ENCODE measurements around the gene ARHGEF7.

GRCh38 chr13:111093634-111094033, 21.5 kb upstream of the ARHGEF7 start:
- no peak for TF ChIP-seq CTCF (IDR thresholded peaks at IDR 0.05; ENCODE audit: poor library complexity)
- no peak for TF ChIP-seq EZH2 (IDR thresholded peaks at IDR 0.05; ENCODE audit: borderline replicate concordance)
- no peak for TF ChIP-seq EZH2phosphoT487 (IDR thresholded peaks at IDR 0.05; ENCODE audit: low read depth, severe bottlenecking, unreplicated experiment)
